HCT116 (cell line): ENCODE data around the gene FSD2.

ENCODE experiments used
- CEBPB ChIP-seq: IDR thresholded peaks from 2 replicates; pipeline ENCODE4 v1.6.1; 2012; ENCODE audit warnings: low read depth
- EZH2 ChIP-seq: fragments of 200-600 bp; sonication (generic); IDR thresholded peaks from 2 replicates; pipeline ENCODE4 v1.6.1; 2017; ENCODE audit warnings: antibody characterized with exemption, mixed run types
- FOSL1 ChIP-seq: IDR thresholded peaks from 2 replicates; pipeline ENCODE4 v1.6.1; 2012; ENCODE audit warnings: low read depth
- POLR2A ChIP-seq: IDR thresholded peaks from 2 replicates; pipeline ENCODE4 v1.7.0; 2011; ENCODE audit warnings: borderline replicate concordance; ENCODE audit not compliant: insufficient read depth, insufficient read length; ENCODE audit errors: extremely low read depth
- SIN3A ChIP-seq: IDR thresholded peaks from 2 replicates; pipeline ENCODE4 v1.6.1; 2012; ENCODE audit warnings: low read depth
- ZFX ChIP-seq: fragments of 450-650 bp; IDR thresholded peaks from 2 replicates; pipeline ENCODE4 v1.6.1; 2017
- TF ChIP-seq, protein P1 (sequence below): IDR thresholded peaks from 2 replicates; pipeline ENCODE4 v1.6.1; 2012
- TF ChIP-seq, protein P2 (sequence below), 3 experiments: fragments of 200-600 bp in 1 of 3; sonication (generic) in 1 of 3; IDR thresholded peaks in 2 of 3; conservative IDR thresholded peaks in 1 of 3; 2 replicates each; pipeline ENCODE4 v1.5.1; 2012 to 2017; ENCODE audit warnings: low read depth in 2 of 3, low read length in 2 of 3, antibody characterized with exemption in 1 of 3, borderline replicate concordance in 1 of 3, control low read depth in 1 of 3, mild to moderate bottlenecking in 1 of 3, mixed read lengths in 1 of 3, mixed run types in 1 of 3, moderate library complexity in 1 of 3; ENCODE audit not compliant: insufficient read depth in 1 of 3
- TF ChIP-seq, protein P3 (sequence below): IDR thresholded peaks from 2 replicates; pipeline ENCODE4 v1.6.1; 2012; ENCODE audit warnings: low read depth
- TF ChIP-seq, protein P4 (sequence below): IDR thresholded peaks from 2 replicates; pipeline ENCODE4 v1.6.1; 2011; ENCODE audit warnings: mild to moderate bottlenecking, low read length, moderate library complexity; ENCODE audit not compliant: insufficient replicate concordance; ENCODE audit errors: extremely low read depth

DNA sequence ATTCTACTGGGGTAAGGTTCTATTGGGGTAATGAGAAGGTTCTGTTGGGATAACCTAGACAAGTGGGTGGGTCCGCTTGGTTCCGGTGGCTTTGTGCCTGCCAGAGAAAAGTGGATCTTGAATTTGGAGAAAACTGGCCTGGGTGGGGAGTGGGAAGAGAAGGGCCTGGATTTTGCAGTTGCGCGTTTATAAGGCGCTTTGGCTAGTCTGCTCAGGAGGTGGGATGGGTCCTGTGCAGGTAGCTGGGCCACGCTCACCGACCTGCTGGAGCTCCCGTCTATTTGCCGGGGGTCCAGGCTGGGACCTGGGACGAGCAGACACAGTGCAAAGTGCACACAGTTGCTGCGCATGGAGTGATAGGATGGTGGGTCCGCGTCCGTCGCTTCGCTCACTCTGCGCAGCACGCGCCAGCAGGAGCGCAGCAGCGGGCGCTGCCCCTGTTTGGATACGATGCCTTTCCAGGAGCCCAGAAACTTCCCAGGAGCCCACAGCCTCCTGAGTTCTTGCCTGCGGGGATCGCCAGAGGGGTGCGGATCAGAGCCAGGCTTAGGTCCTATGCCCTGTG lies 94.9 kb downstream of the FSD2 start:
- TF ChIP-seq SIN3A, result no peak
- TF ChIP-seq, protein P1, sequence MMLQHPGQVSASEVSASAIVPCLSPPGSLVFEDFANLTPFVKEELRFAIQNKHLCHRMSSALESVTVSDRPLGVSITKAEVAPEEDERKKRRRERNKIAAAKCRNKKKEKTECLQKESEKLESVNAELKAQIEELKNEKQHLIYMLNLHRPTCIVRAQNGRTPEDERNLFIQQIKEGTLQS, result no peak
- TF ChIP-seq POLR2A, result no peak
- TF ChIP-seq FOSL1, result no peak
- TF ChIP-seq, protein P2, sequence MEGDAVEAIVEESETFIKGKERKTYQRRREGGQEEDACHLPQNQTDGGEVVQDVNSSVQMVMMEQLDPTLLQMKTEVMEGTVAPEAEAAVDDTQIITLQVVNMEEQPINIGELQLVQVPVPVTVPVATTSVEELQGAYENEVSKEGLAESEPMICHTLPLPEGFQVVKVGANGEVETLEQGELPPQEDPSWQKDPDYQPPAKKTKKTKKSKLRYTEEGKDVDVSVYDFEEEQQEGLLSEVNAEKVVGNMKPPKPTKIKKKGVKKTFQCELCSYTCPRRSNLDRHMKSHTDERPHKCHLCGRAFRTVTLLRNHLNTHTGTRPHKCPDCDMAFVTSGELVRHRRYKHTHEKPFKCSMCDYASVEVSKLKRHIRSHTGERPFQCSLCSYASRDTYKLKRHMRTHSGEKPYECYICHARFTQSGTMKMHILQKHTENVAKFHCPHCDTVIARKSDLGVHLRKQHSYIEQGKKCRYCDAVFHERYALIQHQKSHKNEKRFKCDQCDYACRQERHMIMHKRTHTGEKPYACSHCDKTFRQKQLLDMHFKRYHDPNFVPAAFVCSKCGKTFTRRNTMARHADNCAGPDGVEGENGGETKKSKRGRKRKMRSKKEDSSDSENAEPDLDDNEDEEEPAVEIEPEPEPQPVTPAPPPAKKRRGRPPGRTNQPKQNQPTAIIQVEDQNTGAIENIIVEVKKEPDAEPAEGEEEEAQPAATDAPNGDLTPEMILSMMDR (IDR thresholded peaks at IDR 0.05 in 2 of 3, conservative IDR thresholded peaks at IDR 0.05 in 1 of 3; ENCODE audit: borderline replicate concordance in 1 of 3, insufficient read depth in 1 of 3, low read depth in 2 of 3, low read length in 2 of 3), result no peak
- TF ChIP-seq ZFX, result no peak
- TF ChIP-seq EZH2, result no peak
- TF ChIP-seq, protein P3, sequence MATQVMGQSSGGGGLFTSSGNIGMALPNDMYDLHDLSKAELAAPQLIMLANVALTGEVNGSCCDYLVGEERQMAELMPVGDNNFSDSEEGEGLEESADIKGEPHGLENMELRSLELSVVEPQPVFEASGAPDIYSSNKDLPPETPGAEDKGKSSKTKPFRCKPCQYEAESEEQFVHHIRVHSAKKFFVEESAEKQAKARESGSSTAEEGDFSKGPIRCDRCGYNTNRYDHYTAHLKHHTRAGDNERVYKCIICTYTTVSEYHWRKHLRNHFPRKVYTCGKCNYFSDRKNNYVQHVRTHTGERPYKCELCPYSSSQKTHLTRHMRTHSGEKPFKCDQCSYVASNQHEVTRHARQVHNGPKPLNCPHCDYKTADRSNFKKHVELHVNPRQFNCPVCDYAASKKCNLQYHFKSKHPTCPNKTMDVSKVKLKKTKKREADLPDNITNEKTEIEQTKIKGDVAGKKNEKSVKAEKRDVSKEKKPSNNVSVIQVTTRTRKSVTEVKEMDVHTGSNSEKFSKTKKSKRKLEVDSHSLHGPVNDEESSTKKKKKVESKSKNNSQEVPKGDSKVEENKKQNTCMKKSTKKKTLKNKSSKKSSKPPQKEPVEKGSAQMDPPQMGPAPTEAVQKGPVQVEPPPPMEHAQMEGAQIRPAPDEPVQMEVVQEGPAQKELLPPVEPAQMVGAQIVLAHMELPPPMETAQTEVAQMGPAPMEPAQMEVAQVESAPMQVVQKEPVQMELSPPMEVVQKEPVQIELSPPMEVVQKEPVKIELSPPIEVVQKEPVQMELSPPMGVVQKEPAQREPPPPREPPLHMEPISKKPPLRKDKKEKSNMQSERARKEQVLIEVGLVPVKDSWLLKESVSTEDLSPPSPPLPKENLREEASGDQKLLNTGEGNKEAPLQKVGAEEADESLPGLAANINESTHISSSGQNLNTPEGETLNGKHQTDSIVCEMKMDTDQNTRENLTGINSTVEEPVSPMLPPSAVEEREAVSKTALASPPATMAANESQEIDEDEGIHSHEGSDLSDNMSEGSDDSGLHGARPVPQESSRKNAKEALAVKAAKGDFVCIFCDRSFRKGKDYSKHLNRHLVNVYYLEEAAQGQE, result no peak
- no peak for TF ChIP-seq CEBPB
- TF ChIP-seq, protein P4, sequence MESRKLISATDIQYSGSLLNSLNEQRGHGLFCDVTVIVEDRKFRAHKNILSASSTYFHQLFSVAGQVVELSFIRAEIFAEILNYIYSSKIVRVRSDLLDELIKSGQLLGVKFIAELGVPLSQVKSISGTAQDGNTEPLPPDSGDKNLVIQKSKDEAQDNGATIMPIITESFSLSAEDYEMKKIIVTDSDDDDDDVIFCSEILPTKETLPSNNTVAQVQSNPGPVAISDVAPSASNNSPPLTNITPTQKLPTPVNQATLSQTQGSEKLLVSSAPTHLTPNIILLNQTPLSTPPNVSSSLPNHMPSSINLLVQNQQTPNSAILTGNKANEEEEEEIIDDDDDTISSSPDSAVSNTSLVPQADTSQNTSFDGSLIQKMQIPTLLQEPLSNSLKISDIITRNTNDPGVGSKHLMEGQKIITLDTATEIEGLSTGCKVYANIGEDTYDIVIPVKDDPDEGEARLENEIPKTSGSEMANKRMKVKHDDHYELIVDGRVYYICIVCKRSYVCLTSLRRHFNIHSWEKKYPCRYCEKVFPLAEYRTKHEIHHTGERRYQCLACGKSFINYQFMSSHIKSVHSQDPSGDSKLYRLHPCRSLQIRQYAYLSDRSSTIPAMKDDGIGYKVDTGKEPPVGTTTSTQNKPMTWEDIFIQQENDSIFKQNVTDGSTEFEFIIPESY, result no peak
